ENCODE data around the gene MAN2A2. TPM values are rescaled to one million over a fixed set of nuclear protein-coding genes. Genes with fewer than 3 reads are reported as not detected.

The MAN2A2 gene
- total and polyA plus RNA-seq, 2 of the 8 experiments (the other 6 are each of a cell fraction or from before 2014, with no cell fraction given), result 23.1 to 29.7 TPM

DNA sequence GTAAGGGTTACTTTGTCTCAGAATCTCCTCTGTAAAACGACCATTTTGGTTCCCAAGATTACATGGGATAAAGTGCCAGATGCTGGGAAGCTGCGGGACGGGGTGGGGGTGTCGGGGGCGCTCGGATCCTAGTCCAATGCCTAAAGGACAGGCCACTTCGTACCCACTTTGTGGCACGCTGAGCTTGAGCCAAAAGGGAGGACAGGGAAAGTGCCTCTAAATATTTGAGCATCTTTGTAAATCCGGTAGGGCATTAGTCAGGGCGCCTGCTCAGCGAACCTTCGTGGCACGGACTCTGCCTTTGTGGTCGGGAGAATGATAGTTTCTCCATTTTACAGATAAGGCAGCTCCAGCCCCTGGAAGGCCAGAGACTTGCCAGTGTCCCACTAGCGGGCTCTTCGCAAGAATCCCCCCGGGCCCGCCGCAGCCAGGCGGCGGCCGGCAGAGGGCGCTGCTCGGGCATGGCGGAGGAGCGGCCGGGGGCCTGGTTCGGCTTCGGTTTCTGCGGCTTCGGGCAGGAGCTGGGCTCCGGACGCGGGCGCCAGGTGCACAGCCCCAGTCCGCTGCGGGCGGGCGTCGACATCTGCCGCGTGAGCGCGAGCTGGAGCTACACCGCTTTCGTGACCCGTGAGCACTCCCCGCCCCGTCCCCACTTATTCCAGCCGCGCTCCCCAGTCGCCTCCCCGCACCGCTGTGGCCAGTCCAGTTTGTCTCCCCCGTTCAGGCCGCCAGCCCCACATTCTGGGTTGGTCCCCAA is 53.4 kb downstream of the MAN2A2 start:
- Histone ChIP-seq H3K79me1 (ENCODE audit: low read depth, low read length) (peaks cover 3% of the 10 kb centered on the region; the same call in 1 of the 2 replicates), H3K27ac (ENCODE audit: low read depth, low read length) (no peak overlapping the region), H2BK15ac (ENCODE audit: low read length) (peak overlapping the region; percentile 29; the same call in 1 of the 2 replicates), H3K79me2 (ENCODE audit: control insufficient read depth in 1 of 2, insufficient read depth in 2 of 2, low read length in 2 of 2) (no peaks in the 10 kb centered on the region), H4K5ac (ENCODE audit: insufficient read length, low read depth, low read length) (no peak overlapping the region), H3K4me1 (replicated peaks in 1 of 4; ENCODE audit: control insufficient read depth in 3 of 4, insufficient read depth in 4 of 4, low read length in 3 of 4) (peaks cover 0 to 15% (median 8%) of the 10 kb centered on the region in 4 experiments; a peak in 6 of 7 replicates), H3K23ac (ENCODE audit: insufficient read length) (no peak overlapping the region), H3K9ac (replicated peaks in 1 of 4; ENCODE audit: extremely low read depth in 1 of 4, low read depth in 3 of 4, low read length in 3 of 4) (peak overlapping the region in 2 of 4 experiments; percentile 13 to 79; a peak in 2 of 7 replicates), H3K9me3 (ENCODE audit: insufficient read depth in 2 of 2, low read depth in 1 of 2, low read length in 1 of 2) (no peaks in the 10 kb centered on the region), H3K56ac (replicated peaks; ENCODE audit: insufficient read length, low read depth, low read length) (no peak overlapping the region), H4K91ac (replicated peaks; ENCODE audit: insufficient read length, low read length) (peak overlapping the region; percentile 72), H3K23me2 (ENCODE audit: low read depth, low read length) (peaks cover 14% of the 10 kb centered on the region; the same call in 1 of the 2 replicates), H2BK12ac (ENCODE audit: low read depth, low read length) (no peak overlapping the region), H2BK5ac (ENCODE audit: low read depth, low read length) (no peak overlapping the region), H3K4me3 (ENCODE audit: extremely low read depth in 1 of 4, insufficient read depth in 2 of 4, low read depth in 3 of 4, low read length in 4 of 4) (peak overlapping the region; percentile 48 to 72 (median 60)), H2AFZ (ENCODE audit: low read length) (no peak overlapping the region), H3K27me3 (replicated peaks in 1 of 4; ENCODE audit: control insufficient read depth in 3 of 4, extremely low read depth in 1 of 4, insufficient read depth in 3 of 4, low read length in 3 of 4) (no peaks in the 10 kb centered on the region), H2BK120ac (replicated peaks; ENCODE audit: low read depth, low read length) (no peak overlapping the region), H3K36me3 (ENCODE audit: control insufficient read depth in 2 of 4, insufficient read depth in 4 of 4, low read length in 3 of 4) (peaks cover 0 to 23% (median 17%) of the 10 kb centered on the region in 4 experiments), H3K14ac (ENCODE audit: insufficient read length) (no peak overlapping the region), H4K20me1 (replicated peaks in 1 of 2; ENCODE audit: control insufficient read depth in 1 of 2, insufficient read depth in 2 of 2, low read length in 2 of 2) (peaks cover 1 to 9% of the 10 kb centered on the region in 2 experiments), H2AK5ac (ENCODE audit: low read depth, low read length) (no peak overlapping the region), H3K4ac (replicated peaks; ENCODE audit: insufficient read length, low read depth, low read length) (no peak overlapping the region), H2BK20ac (ENCODE audit: low read length) (no peak overlapping the region), H3K4me2 (ENCODE audit: insufficient read depth in 1 of 2, low read depth in 2 of 2, low read length in 2 of 2) (peak overlapping the region; percentile 82 to 98), H3K18ac (ENCODE audit: extremely low read depth, low read length) (peak overlapping the region; percentile 7; the same call in 1 of the 2 replicates), H4K8ac (ENCODE audit: extremely low read depth, insufficient read depth, low read length) (no peak overlapping the region; the same call in 1 of the 2 replicates)
- WGBS, 2 experiments (ENCODE audit: extremely low coverage in 1 of 2, insufficient coverage in 1 of 2, insufficient read length in 1 of 2, insufficient replicate concordance in 2 of 2, low coverage in 1 of 2, low lambda C conversion rate in 2 of 2, missing lambda C conversion rate in 1 of 2), result 12% methylated on average over 38 of the region's 56 CpGs; no CpG with 5 or more reads in 1 of the 2 experiments
- ChIA-PET CTCF (ENCODE audit: partially characterized antibody) (interaction anchor here (0.7 to 19.2 kb wide), 32 partner anchors 9 to 426 kb away, joined by 3 to 306 read pairs (median 4); partner anchors contain the start of genes HDDC3, MAN2A2 and UNC45A), POLR2A (ENCODE audit: partially characterized antibody) (interaction anchor here (0.7 to 2.8 kb wide), 11 partner anchors 10 to 77 kb away, joined by 3 to 20 read pairs (median 3); partner anchors contain the start of genes HDDC3 and PRC1)
- FAIRE-seq, result no peak
- DNase-seq (ENCODE audit: low read depth in 1 of 2, low spot score in 2 of 2), result peak in 1 of 2 experiments; percentile 94
- TF ChIP-seq JUND (IDR thresholded peaks at IDR 0.05; ENCODE audit: low read length) (no peak), EZH2 (IDR thresholded peaks at IDR 0.05; ENCODE audit: low read depth, low read length, severe bottlenecking) (no peak), ZNF274 (IDR thresholded peaks at IDR 0.05; ENCODE audit: borderline replicate concordance, extremely low read depth, low read length) (no peak), POLR2A (IDR thresholded peaks at IDR 0.05; ENCODE audit: control extremely low read depth in 1 of 2, low read depth in 2 of 2, low read length in 2 of 2) (peak; percentile 46 to 64; a peak in 2 of 3 replicates), JUN (IDR thresholded peaks at IDR 0.05; ENCODE audit: low read depth, low read length) (no peak), HDAC2 (IDR thresholded peaks at IDR 0.05; ENCODE audit: borderline replicate concordance in 1 of 2, low read depth in 2 of 2, low read length in 2 of 2) (no peak; a peak in 1 of 4 replicates), GABPA (IDR thresholded peaks at IDR 0.05; ENCODE audit: borderline replicate concordance, insufficient read depth, low read length) (peak; percentile 70; the same call in 1 of the 2 replicates), GTF2F1 (IDR thresholded peaks at IDR 0.05; ENCODE audit: borderline replicate concordance, low read depth, low read length) (no peak), CBX5 (IDR thresholded peaks at IDR 0.05; ENCODE audit: low read depth, low read length) (no peak), NRF1 (IDR thresholded peaks at IDR 0.05; ENCODE audit: low read depth, low read length) (no peak), KDM4A (IDR thresholded peaks at IDR 0.05; ENCODE audit: low read depth, low read length, severe bottlenecking) (no peak)
